Nephron progenitor cell (in vitro differentiated cells): ENCODE results near the gene MESD.

Experiments
- DNase-seq: peaks from one replicate; pipeline ENCODE4 v3.0.0; 2021
- H3K27ac Mint-ChIP-seq: 2 replicates; pipeline ENCODE4 v1.8.0; 2021; ENCODE audit warnings: mild to moderate bottlenecking, moderate library complexity, mixed read lengths
- H3K27me3 Mint-ChIP-seq: 2 replicates; pipeline ENCODE4 v1.8.0; 2021; ENCODE audit warnings: mild to moderate bottlenecking, low read depth, mixed read lengths; ENCODE audit not compliant: poor library complexity
- H3K36me3 Mint-ChIP-seq: 2 replicates; pipeline ENCODE4 v1.8.0; 2021; ENCODE audit warnings: low read depth, mixed read lengths
- H3K4me1 Mint-ChIP-seq: 2 replicates; pipeline ENCODE4 v1.8.0; 2021; ENCODE audit warnings: mixed read lengths
- H3K4me3 Mint-ChIP-seq: 2 replicates; pipeline ENCODE4 v1.8.0; 2021; ENCODE audit warnings: mild to moderate bottlenecking, moderate library complexity, mixed read lengths
- H3K9me3 Mint-ChIP-seq: 2 replicates; pipeline ENCODE4 v1.8.0; 2021; ENCODE audit warnings: mild to moderate bottlenecking, moderate library complexity, mixed read lengths
- CTCF ChIP-seq: fragments of 200-600 bp; sonication (generic); IDR thresholded peaks from 2 replicates; pipeline ENCODE4 v1.5.0; 2021; ENCODE audit warnings: antibody characterized with exemption

MESD gene

GRCh38 chr15:81025721-81026370, 36.2 kb upstream of the MESD start:
- DNase-seq: no peak
- peak overlapping the region; percentile 40 for H3K27ac Mint-ChIP-seq
- no peak overlapping the region for H3K4me3 Mint-ChIP-seq
- H3K36me3 Mint-ChIP-seq: no peaks in the 10 kb centered on the region
- peaks cover 18% of the 10 kb centered on the region for H3K9me3 Mint-ChIP-seq
- H3K4me1 Mint-ChIP-seq: peaks cover 37% of the 10 kb centered on the region
- no peak for TF ChIP-seq CTCF
- H3K27me3 Mint-ChIP-seq: no peaks in the 10 kb centered on the region

- no peak for TF ChIP-seq CTCF
- Mint-ChIP-seq H3K4me3 (no peak overlapping the region), H3K9me3 (peaks cover 12% of the 10 kb centered on the region), H3K27ac (no peak overlapping the region), H3K36me3 (no peaks in the 10 kb centered on the region), H3K27me3 (no peaks in the 10 kb centered on the region), H3K4me1 (peaks cover 37% of the 10 kb centered on the region)
- DNase-seq: no peak
Observed at GRCh38 chr15:81024936-81025335, 35.3 kb upstream of the MESD start.

GRCh38 chr15:81024265-81024872, 34.8 kb upstream of the MESD start:
- peaks cover 37% of the 10 kb centered on the region for H3K4me1 Mint-ChIP-seq
- no peaks in the 10 kb centered on the region for H3K36me3 Mint-ChIP-seq
- DNase-seq: no peak
- H3K27ac Mint-ChIP-seq: peak overlapping the region; percentile 51
- no peaks in the 10 kb centered on the region for H3K27me3 Mint-ChIP-seq
- H3K4me3 Mint-ChIP-seq: no peak overlapping the region
- no peak for TF ChIP-seq CTCF
- H3K9me3 Mint-ChIP-seq: peaks cover 7% of the 10 kb centered on the region

GRCh38 chr15:81023483-81024264, 34.1 kb upstream of the MESD start:
- no peaks in the 10 kb centered on the region for H3K36me3 Mint-ChIP-seq
- peaks cover 37% of the 10 kb centered on the region for H3K4me1 Mint-ChIP-seq
- no peak for DNase-seq
- peak overlapping the region; percentile 51 for H3K27ac Mint-ChIP-seq
- no peaks in the 10 kb centered on the region for H3K27me3 Mint-ChIP-seq
- no peak for TF ChIP-seq CTCF
- H3K9me3 Mint-ChIP-seq: peaks cover 3% of the 10 kb centered on the region
- H3K4me3 Mint-ChIP-seq: no peak overlapping the region

- no peak overlapping the region for H3K27ac Mint-ChIP-seq
- no peaks in the 10 kb centered on the region for H3K27me3 Mint-ChIP-seq
- TF ChIP-seq CTCF: no peak
- H3K4me3 Mint-ChIP-seq: no peak overlapping the region
- H3K9me3 Mint-ChIP-seq: no peaks in the 10 kb centered on the region
- DNase-seq: no peak
- H3K36me3 Mint-ChIP-seq: no peaks in the 10 kb centered on the region
- H3K4me1 Mint-ChIP-seq: peaks cover 30% of the 10 kb centered on the region
Observed at GRCh38 chr15:81021321-81021720, 31.7 kb upstream of the MESD start.
